ENCODE data around the gene GTF2H3. TPM values are rescaled to one million over a fixed set of nuclear protein-coding genes. Genes with fewer than 3 reads are reported as not detected.

The GTF2H3 gene
- polyA plus RNA-seq, 2 of the 4 experiments (the other 2 are of a cell fraction) = 25.5 to 85.3 TPM

DNA sequence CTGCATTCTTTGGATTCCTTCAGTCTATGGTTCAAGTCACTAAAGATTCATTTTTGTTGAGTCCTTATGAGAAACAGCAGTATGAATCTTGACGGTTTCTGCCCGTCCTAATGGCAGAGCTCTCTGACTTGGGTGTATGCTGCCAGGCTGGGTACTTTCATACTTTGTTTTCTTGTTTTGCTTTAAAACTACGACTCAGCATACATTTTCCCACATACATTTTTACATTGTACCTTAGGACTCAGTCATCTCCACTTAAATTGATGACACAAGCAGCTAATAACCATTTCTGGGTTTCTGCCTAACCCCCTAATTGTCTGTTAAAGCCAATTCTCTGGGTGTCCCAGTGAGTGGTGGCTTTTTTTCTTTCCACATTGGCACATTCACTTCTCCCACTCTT lies 36.5 kb upstream of the GTF2H3 start:
- TF ChIP-seq JUN (IDR thresholded peaks at IDR 0.05) (no peak), CHD2 (IDR thresholded peaks at IDR 0.05; ENCODE audit: low read length, partially characterized antibody) (no peak), MAFK (IDR thresholded peaks at IDR 0.05; ENCODE audit: partially characterized antibody) (peak; percentile 60), TP53 (CRISPR knock-in tag; IDR thresholded peaks at IDR 0.05) (no peak), MAZ (IDR thresholded peaks at IDR 0.05; ENCODE audit: borderline replicate concordance, low read depth, low read length) (no peak), FOSB (CRISPR knock-in tag; IDR thresholded peaks at IDR 0.05) (no peak)
- TF ChIP-seq, protein P1, sequence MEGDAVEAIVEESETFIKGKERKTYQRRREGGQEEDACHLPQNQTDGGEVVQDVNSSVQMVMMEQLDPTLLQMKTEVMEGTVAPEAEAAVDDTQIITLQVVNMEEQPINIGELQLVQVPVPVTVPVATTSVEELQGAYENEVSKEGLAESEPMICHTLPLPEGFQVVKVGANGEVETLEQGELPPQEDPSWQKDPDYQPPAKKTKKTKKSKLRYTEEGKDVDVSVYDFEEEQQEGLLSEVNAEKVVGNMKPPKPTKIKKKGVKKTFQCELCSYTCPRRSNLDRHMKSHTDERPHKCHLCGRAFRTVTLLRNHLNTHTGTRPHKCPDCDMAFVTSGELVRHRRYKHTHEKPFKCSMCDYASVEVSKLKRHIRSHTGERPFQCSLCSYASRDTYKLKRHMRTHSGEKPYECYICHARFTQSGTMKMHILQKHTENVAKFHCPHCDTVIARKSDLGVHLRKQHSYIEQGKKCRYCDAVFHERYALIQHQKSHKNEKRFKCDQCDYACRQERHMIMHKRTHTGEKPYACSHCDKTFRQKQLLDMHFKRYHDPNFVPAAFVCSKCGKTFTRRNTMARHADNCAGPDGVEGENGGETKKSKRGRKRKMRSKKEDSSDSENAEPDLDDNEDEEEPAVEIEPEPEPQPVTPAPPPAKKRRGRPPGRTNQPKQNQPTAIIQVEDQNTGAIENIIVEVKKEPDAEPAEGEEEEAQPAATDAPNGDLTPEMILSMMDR (IDR thresholded peaks at IDR 0.05) = no peak
- TF ChIP-seq, protein P2, sequence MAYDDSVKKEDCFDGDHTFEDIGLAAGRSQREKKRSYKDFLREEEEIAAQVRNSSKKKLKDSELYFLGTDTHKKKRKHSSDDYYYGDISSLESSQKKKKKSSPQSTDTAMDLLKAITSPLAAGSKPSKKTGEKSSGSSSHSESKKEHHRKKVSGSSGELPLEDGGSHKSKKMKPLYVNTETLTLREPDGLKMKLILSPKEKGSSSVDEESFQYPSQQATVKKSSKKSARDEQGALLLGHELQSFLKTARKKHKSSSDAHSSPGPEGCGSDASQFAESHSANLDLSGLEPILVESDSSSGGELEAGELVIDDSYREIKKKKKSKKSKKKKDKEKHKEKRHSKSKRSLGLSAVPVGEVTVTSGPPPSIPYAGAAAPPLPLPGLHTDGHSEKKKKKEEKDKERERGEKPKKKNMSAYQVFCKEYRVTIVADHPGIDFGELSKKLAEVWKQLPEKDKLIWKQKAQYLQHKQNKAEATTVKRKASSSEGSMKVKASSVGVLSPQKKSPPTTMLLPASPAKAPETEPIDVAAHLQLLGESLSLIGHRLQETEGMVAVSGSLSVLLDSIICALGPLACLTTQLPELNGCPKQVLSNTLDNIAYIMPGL (CRISPR knock-in tag; IDR thresholded peaks at IDR 0.05; ENCODE audit: borderline replicate concordance) = no peak
- no peak for FAIRE-seq
- H3K27ac ChIP-seq = no peak overlapping the region
- WGBS (ENCODE audit: missing lambda C conversion rate) = 90% methylated on average over 3 of the region's 3 CpGs
- DNase-seq (ENCODE audit: low read depth in 1 of 2, low spot score in 1 of 2) = no peak
- no peak overlapping the region for H3K4me2 ChIP-seq
- H3K9me3 ChIP-seq = no peaks in the 10 kb centered on the region
- ChIA-PET CTCF (no interaction called here), POLR2A (no interaction called here)
- H3K4me1 ChIP-seq = peaks cover 19% of the 10 kb centered on the region
- no peak for ATAC-seq
- H3K4me3 ChIP-seq = no peak overlapping the region

DNA sequence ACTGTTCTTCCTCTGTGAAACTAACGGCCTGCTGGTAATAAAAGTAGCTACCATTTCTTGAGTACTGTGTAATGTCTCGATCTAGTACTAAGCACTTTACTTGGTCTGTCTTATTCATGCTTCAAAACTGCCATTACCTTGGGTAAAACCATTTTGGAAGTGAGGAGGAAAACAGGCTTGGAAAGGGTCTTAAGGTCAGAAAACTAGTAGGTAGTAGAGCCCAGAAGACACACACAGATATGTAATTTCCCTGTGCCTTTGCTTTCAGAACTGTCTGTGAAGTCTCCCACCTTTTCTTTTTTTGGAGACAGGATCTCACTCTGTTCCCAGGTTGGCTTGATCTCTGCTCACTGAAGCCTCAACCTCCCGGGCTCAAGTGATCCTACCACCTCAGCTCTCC lies 35.1 kb upstream of the GTF2H3 start:
- ChIA-PET CTCF (interaction anchor here (1.1 kb wide), 1 partner anchor 15 kb away, joined by 5 read pairs; no protein-coding TSS in a partner anchor), POLR2A (no interaction called here)
- Histone ChIP-seq H3K4me1 (peaks cover 25% of the 10 kb centered on the region), H3K27ac (no peak overlapping the region), H3K4me2 (no peak overlapping the region), H3K9me3 (no peaks in the 10 kb centered on the region), H3K4me3 (no peak overlapping the region)
- FAIRE-seq = no peak
- ATAC-seq = no peak
- TF ChIP-seq ESRRA (IDR thresholded peaks at IDR 0.05; ENCODE audit: borderline replicate concordance, low read length) (no peak), RCOR1 (IDR thresholded peaks at IDR 0.05; ENCODE audit: low read depth, low read length) (no peak), JUN (IDR thresholded peaks at IDR 0.05) (no peak), KDM1A (IDR thresholded peaks at IDR 0.05; ENCODE audit: low read depth) (no peak), ZC3H11A (IDR thresholded peaks at IDR 0.05) (no peak), CBX8 (IDR thresholded peaks at IDR 0.05) (no peak), RARB (CRISPR knock-in tag; IDR thresholded peaks at IDR 0.05) (no peak), SREBF2 (IDR thresholded peaks at IDR 0.05) (no peak)
- TF ChIP-seq, protein P3, sequence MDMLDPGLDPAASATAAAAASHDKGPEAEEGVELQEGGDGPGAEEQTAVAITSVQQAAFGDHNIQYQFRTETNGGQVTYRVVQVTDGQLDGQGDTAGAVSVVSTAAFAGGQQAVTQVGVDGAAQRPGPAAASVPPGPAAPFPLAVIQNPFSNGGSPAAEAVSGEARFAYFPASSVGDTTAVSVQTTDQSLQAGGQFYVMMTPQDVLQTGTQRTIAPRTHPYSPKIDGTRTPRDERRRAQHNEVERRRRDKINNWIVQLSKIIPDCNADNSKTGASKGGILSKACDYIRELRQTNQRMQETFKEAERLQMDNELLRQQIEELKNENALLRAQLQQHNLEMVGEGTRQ (IDR thresholded peaks at IDR 0.05) = no peak
- TF ChIP-seq, protein P1 (IDR thresholded peaks at IDR 0.05) = no peak
- 83% methylated on average over 3 of the region's 3 CpGs for WGBS (ENCODE audit: missing lambda C conversion rate)
- DNase-seq (ENCODE audit: low read depth in 1 of 2, low spot score in 1 of 2) = no peak

DNA sequence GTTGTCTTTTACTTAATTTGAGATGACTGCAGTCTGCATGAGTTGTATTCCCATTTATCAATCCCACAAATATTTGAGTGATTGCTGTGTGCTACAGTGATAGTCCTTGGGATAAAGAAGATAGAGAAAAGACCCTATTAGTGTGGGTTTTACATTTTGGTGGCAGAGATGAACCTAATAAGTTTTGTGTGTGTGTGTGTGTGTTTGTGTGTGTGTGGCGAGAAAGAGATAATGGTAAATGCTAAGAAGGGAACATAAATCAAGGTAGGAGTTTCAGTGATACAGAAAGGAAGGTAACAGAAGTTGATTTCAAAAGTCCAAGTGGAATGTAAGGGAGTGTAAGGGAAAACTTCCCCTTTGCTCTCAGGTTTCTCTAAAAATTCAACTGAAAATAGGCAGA lies 34.3 kb upstream of the GTF2H3 start:
- peaks cover 30% of the 10 kb centered on the region for H3K4me1 ChIP-seq
- DNase-seq (ENCODE audit: low read depth in 1 of 2, low spot score in 1 of 2) (no peak), ATAC-seq (no peak), FAIRE-seq (no peak)
- ChIA-PET CTCF (no interaction called here), POLR2A (no interaction called here)
- no peak overlapping the region for H3K4me2 ChIP-seq
- no peaks in the 10 kb centered on the region for H3K9me3 ChIP-seq
- 93% methylated on average over 1 of the region's 1 CpG for WGBS (ENCODE audit: missing lambda C conversion rate)
- H3K4me3 ChIP-seq = no peak overlapping the region
- no peak overlapping the region for H3K27ac ChIP-seq
- no peak for TF ChIP-seq KDM5A (IDR thresholded peaks at IDR 0.05)
